ENCODE data around the gene PKMYT1. TPM values are rescaled to one million over a fixed set of nuclear protein-coding genes. Genes with fewer than 3 reads are reported as not detected.

PKMYT1 gene
- total and polyA plus RNA-seq, 9 of the 15 experiments (the other 6 are each of a cell fraction or from before 2014, with no cell fraction given), result 8.7 to 201 (median 37.8) TPM

- TF ChIP-seq AFF4 (CRISPR knock-in tag; IDR thresholded peaks at IDR 0.05) (no peak), CREB1 (IDR thresholded peaks at IDR 0.05) (no peak), CREB1 (CRISPR knock-in tag; IDR thresholded peaks at IDR 0.05) (0 out of 2 replicates have a peak, but pooled peaks have one; percentile 30), ZFP30 (CRISPR knock-in tag; IDR thresholded peaks at IDR 0.05; ENCODE audit: borderline replicate concordance) (no peak), SMAD1 (IDR thresholded peaks at IDR 0.05; ENCODE audit: low read depth, low read length, partially characterized antibody) (no peak), OTX1 (CRISPR knock-in tag; IDR thresholded peaks at IDR 0.05) (0 out of 2 replicates have a peak, but pooled peaks have one; percentile 22), NCOA2 (IDR thresholded peaks at IDR 0.05; ENCODE audit: partially characterized antibody in 2 of 2) (no peak), CCNT2 (IDR thresholded peaks at IDR 0.05; ENCODE audit: borderline replicate concordance, extremely low read depth, insufficient read length, low read depth, low read length) (peak; percentile 82), ZNF318 (IDR thresholded peaks at IDR 0.05; ENCODE audit: borderline replicate concordance in 1 of 2, low read depth in 1 of 2) (no peak), ATF1 (CRISPR knock-in tag; IDR thresholded peaks at IDR 0.05) (no peak), ATF1 (tag; IDR thresholded peaks at IDR 0.05) (peak; percentile 38; the same call in 1 of the 2 replicates), U2AF1 (optimal IDR thresholded peaks at IDR 0.05; ENCODE audit: low read depth, low read length) (peak; percentile 52), POLR2H (tag; IDR thresholded peaks at IDR 0.05; ENCODE audit: low read depth) (no peak), FOXM1 (IDR thresholded peaks at IDR 0.05; ENCODE audit: low read depth) (no peak), FOXM1 (CRISPR knock-in tag; IDR thresholded peaks at IDR 0.05; ENCODE audit: low read depth) (0 out of 2 replicates have a peak, but pooled peaks have one; percentile 21)
Measured at GRCh38 chr16:2969545-2970521, 10.4 kb downstream of the PKMYT1 start (continued).
